ENCODE data around the gene GNG3.
"Not testable (repeated sequence)": the region's sequence is repeated elsewhere in the genome, so short reads cannot be mapped to it uniquely, and the experiment has no call there.

The GNG3 gene

GRCh38 chr11:62707277-62707861 lies at the start of gene GNG3, which contains the start of gene BSCL2:
GNG3 (plus strand) TSS chr11:62707676; CDS start chr11:62708296, 620 bp downstream.
BSCL2 (minus strand) TSS chr11:62707424; CDS start chr11:62707195, 229 bp downstream.
- no peak for DNase-seq (ENCODE audit: low read depth in 2 of 2)

- no peak for DNase-seq (ENCODE audit: low read depth in 2 of 2)
Measured at GRCh38 chr11:62664405-62665074, 42.9 kb upstream of the GNG3 start.

- peak; percentile 94 to 95 for DNase-seq (ENCODE audit: low read depth in 2 of 2)
Measured at GRCh38 chr11:62665075-62665598, 42.3 kb upstream of the GNG3 start, which contains the start of the genes C11orf98 and CSKMT. C11orf98 (minus strand) TSS chr11:62665210; CDS start chr11:62665169, 41 bp downstream. CSKMT (plus strand) TSS chr11:62665312; CDS start chr11:62665880, 568 bp downstream.

GRCh38 chr11:62665599-62666258 lies 41.7 kb upstream of the GNG3 start:
- peak in 1 of 2 donors; percentile 42 for DNase-seq (ENCODE audit: low read depth in 2 of 2)

- no peak for DNase-seq (ENCODE audit: low read depth in 2 of 2)
Measured at GRCh38 chr11:62666259-62666926, 41.1 kb upstream of the GNG3 start.

- DNase-seq (ENCODE audit: low read depth in 2 of 2) = no peak
Measured at GRCh38 chr11:62667460-62667859, 40.0 kb upstream of the GNG3 start.

GRCh38 chr11:62669420-62670161 lies 37.9 kb upstream of the GNG3 start:
- no peak for DNase-seq (ENCODE audit: low read depth in 2 of 2)

GRCh38 chr11:62671236-62671607 lies 36.3 kb upstream of the GNG3 start:
- no peak for DNase-seq (ENCODE audit: low read depth in 2 of 2)

- peak; percentile 59 to 80 for DNase-seq (ENCODE audit: low read depth in 2 of 2)
Measured at GRCh38 chr11:62671608-62672389, 35.7 kb upstream of the GNG3 start, which contains the start of the genes LBHD1 and UQCC3. LBHD1 (minus strand) TSS chr11:62672267; CDS start chr11:62670031, 2,236 bp downstream. UQCC3 (plus strand) TSS chr11:62671673; CDS start chr11:62671746, 73 bp downstream.

GRCh38 chr11:62673196-62673525 lies 34.3 kb upstream of the GNG3 start:
- DNase-seq (ENCODE audit: low read depth in 2 of 2) = no peak

- not testable (repeated sequence) for DNase-seq (ENCODE audit: low read depth in 2 of 2)
Measured at GRCh38 chr11:62675415-62675814, 32.1 kb upstream of the GNG3 start.

- no peak for DNase-seq (ENCODE audit: low read depth in 2 of 2)
Measured at GRCh38 chr11:62676698-62677097, 30.8 kb upstream of the GNG3 start.

- no peak for DNase-seq (ENCODE audit: low read depth in 2 of 2)
Measured at GRCh38 chr11:62677156-62677555, 30.3 kb upstream of the GNG3 start.

GRCh38 chr11:62677714-62678113 lies 29.8 kb upstream of the GNG3 start:
- DNase-seq (ENCODE audit: low read depth in 2 of 2) = no peak

GRCh38 chr11:62678433-62678769 lies 29.1 kb upstream of the GNG3 start:
- no peak for DNase-seq (ENCODE audit: low read depth in 2 of 2)

- peak; percentile 82 to 86 for DNase-seq (ENCODE audit: low read depth in 2 of 2)
Measured at GRCh38 chr11:62678770-62679696, 28.4 kb upstream of the GNG3 start, which contains the start of gene UBXN1. UBXN1 (minus strand) TSS chr11:62679073; CDS start chr11:62678923, 150 bp downstream.

GRCh38 chr11:62680825-62681240 lies 26.6 kb upstream of the GNG3 start:
- no peak for DNase-seq (ENCODE audit: low read depth in 2 of 2)

GRCh38 chr11:62682518-62682917 lies 25.0 kb upstream of the GNG3 start:
- DNase-seq (ENCODE audit: low read depth in 2 of 2) = no peak
